ENCODE results near the gene THTPA. TPM values are rescaled to one million over a fixed set of nuclear protein-coding genes. Genes with fewer than 3 reads are reported as not detected.
A peak's percentile ranks its signal among the peaks of the same experiment; 100 is the strongest.
"Not testable (repeated sequence)": the region's sequence is repeated elsewhere in the genome, so short reads cannot be mapped to it uniquely, and the experiment has no call there.

Gene THTPA
- total RNA-seq, 2 donors from 2014 or later, result 11.6 to 19.6 TPM

DNA sequence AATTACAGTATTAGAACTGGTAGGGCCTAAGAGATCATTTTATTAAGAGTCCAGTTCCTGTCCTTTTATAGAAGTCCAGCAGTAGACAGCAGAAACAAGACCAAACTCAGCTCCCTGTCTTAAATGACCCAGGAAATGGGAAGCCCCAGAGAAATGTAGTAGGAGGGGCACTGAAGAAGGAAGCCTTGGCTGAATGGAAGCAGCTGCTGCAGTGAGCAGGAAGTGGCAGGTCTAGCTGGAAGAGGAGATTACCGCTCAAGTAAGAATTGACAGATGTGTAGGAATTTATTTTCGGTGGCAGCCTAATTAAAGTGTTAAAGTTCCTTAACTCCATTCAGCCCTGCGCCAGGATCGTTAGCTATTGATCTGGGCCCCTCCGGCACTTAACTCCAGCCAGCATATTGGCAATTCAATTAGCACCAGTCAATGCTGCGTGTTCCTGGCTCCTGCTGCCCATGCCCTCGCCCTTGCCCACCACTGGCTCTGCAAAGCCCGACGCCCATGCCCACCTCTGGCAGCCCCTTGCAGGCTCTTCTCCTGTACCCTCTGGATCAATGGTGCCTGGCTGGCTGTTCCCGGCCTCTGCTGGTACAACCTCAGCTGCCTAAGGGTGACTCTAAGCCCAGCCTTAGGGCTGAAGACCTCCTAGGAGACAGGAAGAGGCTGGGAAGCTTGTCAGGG lies 25.6 kb upstream of the THTPA start:
- intact Hi-C loops (cut with DNase I), result no loop called here

DNA sequence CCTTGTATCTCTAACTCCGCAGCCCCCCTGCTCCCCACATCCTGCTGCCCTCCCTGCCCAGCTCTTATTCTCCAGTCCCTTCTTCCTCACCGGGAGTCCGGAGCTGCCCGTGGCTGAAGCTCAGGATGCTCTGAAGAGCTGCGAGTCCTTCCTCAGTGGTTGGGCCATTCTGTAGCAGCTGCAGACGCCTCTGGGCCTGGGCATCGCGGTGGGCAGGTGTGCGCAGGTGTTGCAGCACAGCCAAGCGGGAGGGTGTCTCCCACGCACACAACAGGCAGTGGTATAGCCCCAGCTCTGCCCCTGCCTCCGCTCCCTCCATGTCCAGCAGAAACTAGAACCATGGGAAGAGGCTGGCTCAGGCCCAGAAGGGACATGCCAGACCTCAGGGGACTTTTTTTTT lies 24.7 kb upstream of the THTPA start:
- intact Hi-C loops (cut with DNase I), result no loop called here
- peak; percentile 63 for DNase-seq (ENCODE audit: low spot score)

More for the DNA sequence above, 25.6 kb upstream of the THTPA start:
- DNase-seq (ENCODE audit: low spot score), result no peak

DNA sequence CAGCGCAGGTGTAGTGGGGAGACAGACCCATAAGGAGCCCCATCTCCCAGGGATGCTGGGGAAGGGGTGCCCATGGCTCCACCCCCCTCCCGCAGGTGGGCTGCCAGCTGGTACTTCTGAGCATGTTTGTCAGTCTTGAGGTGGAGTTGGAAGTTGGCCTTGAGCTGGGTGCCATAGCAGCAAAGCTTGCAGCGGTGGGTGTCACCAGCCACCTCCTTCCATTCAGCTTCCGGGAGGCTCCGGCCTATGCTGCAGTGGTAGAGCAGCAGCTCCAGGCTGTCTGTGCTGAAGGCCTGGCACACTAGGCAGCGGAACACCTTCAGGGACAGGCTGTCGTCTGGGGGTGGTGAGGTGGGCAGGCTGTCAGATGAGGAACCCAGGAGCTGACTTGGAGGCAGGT lies 23.4 kb upstream of the THTPA start:
- DNase-seq (ENCODE audit: low spot score), result peak; percentile 38
- intact Hi-C loops (cut with DNase I), result loop anchor here in 1 of 2 donors (1.0 kb wide), 1 partner anchor 34 kb away; no protein-coding TSS in a partner anchor

DNA sequence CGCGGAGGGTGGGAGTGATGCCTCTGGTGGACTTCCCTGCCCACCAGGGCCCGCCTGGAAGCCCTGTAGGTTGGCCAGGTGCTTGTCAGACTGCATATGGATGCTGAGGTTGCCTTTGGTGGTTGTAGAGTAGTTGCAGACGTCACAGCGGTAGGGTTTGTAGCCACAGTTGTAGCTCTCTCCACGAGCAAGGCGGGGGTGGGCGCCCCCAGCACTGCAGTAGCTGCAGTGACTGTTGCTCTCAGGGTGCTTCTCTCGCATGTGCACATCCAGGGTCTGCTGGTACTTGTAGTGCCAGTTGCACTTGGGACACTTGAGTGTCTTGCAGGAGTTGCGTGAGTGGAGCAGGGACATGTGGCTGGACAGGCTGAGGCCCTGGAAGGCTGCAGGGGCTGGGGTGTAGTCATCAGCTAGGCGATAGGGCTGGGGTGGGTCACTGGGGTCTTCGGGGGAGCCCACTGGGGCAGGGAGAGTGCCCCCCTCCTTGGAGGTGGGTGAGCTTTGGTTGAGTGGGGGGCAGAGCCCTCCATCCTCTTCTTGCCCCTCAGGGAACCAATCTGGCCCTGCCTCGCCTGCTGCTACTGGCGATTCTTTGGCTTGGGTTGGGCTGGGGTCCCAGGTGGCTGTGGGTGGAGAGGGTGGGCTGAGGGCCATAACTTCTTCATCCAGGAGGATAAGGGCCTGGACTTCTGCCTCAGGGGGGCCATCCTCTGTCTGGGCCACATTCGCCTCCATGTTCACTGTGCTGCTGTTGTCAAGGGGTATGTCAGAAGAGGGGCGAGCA lies 22.2 kb upstream of the THTPA start:
- intact Hi-C loops (cut with DNase I), result no loop called here
- peak; percentile 59 for DNase-seq (ENCODE audit: low spot score)

DNA sequence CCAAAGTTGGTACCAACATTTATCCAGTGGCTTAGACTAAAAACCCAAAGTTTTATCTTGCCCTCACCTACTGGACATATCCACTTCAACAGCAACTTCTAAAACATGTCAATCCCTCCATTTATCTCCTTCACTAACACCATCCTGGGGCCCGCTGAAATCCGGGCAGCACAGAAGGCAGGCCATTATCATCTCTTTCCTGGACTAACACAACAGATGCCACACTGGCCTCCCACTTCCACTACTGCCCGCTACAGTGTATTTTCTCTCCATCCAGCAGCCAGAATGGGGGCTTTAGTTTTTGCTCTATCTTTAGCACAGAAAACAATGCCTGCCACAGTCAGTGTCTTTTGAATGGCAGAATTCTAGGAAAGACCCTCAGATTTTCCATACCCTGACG lies 20.1 kb upstream of the THTPA start:
- no peak for DNase-seq (ENCODE audit: low spot score)
- intact Hi-C loops (cut with DNase I), result no loop called here

DNA sequence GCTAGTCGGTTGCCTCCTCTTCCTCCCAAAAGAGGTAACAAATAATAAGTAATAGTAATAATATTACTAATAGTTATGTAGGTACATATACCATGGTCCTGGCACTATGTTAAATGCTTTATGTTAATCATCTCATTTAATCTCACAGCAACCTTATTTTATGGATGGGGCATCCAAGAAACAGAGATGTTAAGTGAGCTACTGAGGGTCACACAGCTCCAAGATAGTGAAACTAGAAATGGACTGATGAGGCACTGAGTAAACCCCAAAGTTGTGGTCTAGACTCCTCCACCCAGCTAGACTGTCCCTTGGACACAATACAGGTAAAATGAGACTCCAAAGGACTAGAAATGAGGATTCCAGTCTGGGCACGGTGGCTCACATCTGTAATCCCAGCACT lies 19.6 kb upstream of the THTPA start:
- DNase-seq (ENCODE audit: low spot score), result peak; percentile 2
- intact Hi-C loops (cut with DNase I), result no loop called here

DNA sequence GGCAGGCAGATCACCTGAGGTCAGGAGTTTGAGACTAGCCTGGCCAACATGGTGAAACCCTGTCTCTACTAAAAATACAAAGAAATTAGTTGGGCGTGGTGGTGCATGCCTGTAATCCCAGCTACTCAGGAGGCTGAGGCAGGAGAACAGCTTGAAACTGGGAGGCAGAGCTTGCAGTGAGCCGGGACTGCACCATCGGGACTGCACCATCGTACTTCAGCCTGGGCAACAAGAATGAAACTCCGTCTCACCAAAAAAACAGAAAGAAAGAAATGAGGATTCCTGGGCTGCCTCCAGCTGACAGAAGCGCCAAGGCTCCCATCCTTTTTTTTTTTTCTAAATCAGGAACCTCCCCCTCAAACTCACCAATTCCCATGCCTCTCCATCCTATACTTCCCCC lies 19.2 kb upstream of the THTPA start:
- intact Hi-C loops (cut with DNase I), result not testable (repeated sequence)
- peak; percentile 4 for DNase-seq (ENCODE audit: low spot score)

DNA sequence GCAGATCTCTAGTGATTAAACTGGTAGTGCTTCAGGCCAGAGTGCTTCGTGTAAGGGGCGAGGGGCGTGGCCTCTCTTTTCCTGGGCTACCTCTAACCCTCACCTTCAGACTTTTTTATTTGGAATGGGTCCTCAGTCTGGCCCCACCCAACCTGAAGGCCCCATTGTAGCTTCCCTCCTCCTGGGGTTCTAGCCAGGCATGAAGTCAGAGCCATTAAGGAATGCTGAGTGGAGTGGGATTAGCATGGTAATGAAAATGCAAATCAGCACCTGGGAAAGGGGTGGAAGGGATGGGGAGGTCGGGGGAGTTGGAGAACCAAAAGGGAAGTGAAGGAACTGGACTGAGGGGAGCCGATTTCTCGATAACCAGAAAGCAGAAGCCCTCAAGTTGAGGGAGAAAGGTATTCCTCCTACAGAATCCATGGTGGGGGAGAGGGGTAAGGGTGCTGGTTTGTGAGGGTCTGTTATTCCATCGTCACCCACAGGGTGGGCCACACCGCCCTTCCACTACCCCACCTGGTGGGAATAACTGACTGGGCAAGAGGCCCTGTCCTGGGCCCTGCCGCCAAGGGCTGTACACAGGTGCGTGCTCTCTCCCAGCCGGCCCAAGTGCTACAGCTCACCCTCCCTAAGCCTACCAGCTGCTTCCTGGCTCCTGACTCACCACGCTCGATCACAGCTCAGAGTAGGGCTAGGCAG lies 18.6 kb upstream of the THTPA start:
- peak; percentile 49 for DNase-seq (ENCODE audit: low spot score)
- intact Hi-C loops (cut with DNase I), result no loop called here

DNA sequence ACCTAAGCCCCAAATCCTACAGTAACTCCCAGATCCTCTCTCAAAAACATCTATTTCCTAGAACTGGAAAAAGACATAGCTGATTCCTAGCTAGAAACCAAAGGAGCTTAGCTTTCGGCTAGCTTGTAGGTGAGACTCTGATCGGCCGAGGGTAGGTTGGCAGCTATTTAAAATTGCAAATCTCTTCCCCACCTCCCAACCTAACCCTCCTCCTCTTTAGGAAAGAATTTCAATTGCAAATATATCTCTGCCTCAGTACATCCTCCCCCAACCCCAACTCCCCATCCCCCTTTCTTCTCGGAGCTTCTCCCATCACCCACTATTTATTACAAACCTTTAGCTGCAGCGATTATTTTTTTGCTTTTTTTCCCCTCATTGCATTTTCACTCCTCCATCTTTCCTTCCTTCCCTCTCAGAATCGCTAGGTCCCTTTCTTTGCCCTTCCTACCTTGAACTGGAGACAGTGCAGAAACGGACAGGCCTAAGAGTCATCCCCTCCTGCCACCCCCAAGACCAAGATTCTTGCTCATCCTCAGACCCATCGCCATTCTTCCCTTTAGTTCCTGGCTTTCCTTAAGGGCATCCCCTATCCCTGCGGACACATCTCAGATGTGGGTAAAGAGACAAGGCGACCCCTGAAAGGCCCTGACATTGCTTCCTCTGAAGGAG lies 17.9 kb upstream of the THTPA start:
- DNase-seq (ENCODE audit: low spot score), result no peak
- intact Hi-C loops (cut with DNase I), result no loop called here

DNA sequence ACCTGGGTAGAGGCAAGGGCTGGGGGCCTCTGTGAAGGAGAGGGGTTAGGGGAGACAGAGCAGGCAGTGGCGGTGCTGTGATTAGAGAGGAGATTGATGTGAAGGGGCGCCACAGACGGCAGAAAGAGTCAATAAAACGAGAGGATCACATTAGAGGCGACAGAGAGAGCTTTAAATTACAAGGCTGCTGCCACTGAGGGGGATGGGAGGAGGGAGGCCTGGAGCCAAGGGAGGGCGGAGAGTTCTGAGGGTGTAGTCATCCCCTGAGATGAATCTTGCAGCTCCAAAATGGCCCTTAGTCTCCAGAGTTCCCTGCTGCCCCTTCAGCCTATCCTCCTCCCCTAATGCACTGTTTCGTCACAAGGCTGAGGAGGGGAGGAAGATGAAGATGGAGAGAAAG lies 17.3 kb upstream of the THTPA start:
- DNase-seq (ENCODE audit: low spot score), result peak; percentile 83
- intact Hi-C loops (cut with DNase I), result no loop called here

DNA sequence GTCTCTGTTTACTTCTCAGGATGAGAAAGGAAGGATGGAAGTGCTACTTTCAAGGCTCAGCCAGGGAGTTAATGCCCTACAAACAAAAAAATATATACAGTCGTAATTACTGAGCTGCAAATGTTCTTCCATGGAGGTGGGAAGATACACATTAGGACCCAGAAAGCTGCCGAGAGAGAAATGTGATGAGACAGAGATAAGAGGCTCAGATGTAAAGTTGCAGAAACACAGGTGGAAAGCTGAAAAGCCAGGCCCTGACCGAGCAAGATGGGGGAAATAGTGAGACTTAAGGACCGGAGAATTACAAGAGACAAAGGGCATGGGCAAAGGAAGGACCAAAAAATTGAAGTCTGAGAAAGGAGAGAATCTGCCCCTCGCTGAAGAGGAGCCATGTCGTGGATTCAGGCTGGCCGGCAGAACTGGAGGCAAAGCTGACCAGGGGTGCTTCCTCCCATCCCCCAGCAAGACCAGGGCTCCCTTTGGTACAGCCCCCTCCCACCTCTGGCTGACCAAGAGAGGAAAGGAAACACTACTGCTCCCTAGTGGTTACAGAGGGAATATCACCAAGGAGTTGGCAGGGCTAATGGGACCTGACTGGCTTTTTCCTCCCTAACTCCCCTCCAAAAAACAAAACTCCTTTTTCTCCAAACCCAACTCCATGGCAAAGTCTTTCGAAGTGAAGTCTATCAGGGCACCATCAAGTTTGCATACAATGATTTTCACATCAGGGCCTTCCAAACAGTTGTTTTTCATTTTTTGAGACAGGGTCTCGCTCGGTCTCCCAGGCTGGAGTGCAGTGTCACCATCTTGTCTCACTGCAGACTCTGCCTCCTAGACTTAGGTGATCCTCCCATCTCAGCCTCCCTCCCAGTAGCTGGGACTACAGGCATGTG lies 16.6 kb upstream of the THTPA start:
- DNase-seq (ENCODE audit: low spot score), result peak; percentile 48
- intact Hi-C loops (cut with DNase I), result no loop called here

DNA sequence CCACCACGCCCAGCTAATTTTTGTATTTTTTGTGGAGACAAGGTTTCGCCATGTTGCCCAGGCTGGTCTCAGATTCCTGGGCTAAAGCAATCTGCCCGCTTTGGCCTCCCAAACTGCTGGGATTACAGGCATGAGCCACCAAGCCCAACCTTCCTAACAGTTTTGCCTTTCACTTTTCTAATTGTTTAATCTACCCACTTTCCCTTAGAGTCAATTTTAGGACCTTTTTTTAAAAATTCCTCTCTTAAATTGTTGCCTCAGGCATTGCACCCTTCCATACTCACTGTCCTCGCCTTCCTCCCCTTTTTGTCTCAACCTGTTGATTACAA lies 16.0 kb upstream of the THTPA start:
- intact Hi-C loops (cut with DNase I), result no loop called here
- DNase-seq (ENCODE audit: low spot score), result no peak

DNA sequence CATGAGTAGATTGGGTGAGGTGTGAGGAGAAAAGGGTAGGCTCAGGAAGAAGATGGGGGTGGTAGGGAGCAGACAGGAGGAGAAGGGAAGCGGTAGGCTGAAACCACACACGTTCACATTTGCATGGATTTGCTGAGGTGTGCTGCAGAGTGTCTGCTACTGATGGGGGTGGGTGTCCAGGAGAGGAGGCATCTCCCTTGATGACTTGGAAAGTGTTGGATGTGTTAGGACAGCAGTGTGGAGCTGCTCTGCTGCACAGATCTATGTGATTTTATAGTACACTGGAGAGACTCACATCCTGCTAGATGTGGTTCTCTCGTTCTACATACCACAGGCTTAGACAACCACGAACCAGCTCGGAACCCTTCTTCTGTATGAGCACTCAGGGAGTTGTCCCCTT lies 13.8 kb upstream of the THTPA start:
- intact Hi-C loops (cut with DNase I), result no loop called here
- DNase-seq (ENCODE audit: low spot score), result peak; percentile 18

DNA sequence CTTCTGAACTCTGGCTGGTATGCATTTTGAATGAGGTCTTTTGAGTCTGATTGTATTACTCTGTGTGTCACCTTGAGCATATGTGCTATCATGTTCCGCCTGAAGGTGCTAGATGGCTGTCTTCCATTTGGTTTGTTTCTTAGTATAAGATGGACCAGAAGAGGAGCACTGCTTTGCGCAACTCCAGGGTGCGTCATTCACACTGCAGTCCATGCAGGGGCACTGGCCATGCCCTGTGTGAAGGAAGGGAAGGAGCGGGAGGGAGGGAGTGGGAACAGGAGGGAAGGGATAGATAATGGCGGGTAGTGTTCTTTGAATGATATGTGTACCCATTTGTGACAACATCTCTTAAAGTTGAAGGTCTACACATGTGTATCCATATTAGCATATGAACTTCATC lies 12.7 kb upstream of the THTPA start:
- DNase-seq (ENCODE audit: low spot score), result no peak
- intact Hi-C loops (cut with DNase I), result no loop called here

DNA sequence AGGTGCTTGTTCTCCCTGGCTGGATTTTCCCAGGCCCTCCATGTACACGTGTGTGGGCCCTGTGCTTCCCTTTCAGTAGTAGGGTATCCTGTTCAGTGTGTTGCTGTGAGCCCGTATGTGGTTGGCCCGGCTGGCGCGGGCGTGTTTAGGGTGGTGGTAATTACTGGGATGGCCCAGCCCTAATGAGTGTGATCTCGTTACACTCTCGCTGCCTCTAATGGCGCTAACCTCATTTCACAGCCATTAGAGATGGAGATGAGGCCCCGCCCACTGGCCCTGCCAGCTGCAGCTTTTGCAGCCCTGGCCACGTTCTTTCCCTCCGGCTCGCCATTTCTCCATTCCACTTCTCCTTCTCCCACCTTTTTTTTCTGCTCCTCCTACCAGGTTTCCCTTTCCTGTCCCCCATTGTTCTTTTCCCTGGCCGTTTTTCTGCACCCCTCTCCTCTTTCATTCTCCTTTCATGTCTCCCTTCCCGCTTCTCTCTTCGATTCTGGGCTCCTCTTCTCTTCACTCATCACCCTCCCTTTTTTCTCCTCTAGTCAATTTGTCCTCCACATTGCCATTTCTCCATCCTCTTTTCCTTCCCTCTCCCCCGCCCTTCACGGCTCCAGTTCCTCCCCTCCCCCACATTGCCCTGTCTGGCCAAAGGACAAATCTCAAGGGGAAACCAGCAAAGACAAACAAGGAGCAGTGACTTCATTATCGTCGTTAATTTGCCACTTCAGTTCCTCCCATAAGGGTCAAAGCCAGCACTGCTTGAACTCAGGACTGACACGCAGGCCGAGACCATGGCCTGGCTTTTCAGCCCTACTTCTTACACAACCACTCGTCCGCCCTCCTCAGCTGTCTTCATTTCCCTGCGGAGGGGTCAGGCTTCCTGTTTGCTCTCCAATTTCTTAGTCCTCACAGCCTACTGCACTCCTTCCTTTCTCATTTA lies 11.3 kb upstream of the THTPA start:
- intact Hi-C loops (cut with DNase I), result no loop called here
- no peak for DNase-seq (ENCODE audit: low spot score)

DNA sequence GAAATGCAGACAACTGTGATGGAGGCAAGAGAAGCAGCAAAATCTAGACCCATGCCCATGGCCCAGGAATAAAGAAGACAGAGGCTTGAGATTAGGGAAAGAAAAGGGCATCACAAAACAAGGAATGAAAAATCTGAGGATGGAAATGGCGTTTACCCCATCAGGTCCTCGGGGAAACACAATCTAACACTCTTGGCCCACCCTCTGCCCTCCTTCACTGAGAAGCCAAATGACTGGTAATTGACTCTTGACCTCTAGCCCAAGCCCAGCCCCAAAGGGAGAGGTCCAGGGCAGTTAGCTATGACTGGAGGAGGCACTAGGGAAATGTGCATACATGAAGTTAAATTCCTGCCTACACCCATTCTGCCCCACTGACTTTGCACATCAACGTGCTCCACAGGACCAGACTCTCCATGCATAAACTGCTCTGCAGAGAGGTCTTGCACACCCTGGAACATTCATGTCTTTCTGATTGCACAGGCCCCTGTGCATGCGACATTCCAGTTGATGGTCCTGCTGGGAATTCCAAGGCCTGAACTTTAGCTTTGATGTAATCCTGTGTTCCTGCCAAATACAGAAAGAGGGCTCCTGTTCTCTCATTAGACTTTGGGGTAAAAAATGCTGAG lies 10.2 kb upstream of the THTPA start:
- DNase-seq (ENCODE audit: low spot score), result no peak
- intact Hi-C loops (cut with DNase I), result no loop called here

DNA sequence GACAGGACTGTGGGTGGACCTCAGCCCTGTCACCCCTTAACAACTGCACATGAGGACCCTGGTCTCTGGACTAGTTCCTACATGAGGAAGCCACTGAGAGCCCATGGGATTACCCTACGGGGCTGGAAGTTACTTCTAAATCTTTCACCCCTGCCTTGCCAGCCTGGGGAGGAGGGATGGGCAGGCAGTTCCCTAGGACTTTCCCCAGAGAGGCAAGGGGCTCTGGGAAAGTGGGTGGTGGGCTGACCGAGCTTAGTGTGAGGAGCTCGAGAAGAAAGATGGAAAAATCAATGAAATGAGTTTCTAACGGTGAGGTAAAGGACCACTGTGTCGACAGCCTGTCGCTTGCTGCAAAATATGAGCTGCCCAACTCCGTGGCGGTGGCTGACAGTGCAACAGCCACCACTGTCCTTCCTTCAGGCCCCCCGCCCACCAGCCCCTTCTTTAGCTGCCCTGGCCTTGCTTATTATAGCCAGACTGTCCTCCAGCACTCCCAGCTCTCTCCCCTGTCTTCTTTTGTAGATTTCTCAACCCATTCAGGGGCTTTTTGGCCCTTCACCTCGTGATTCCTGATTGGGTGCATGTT lies 9.5 kb upstream of the THTPA start:
- intact Hi-C loops (cut with DNase I), result no loop called here
- DNase-seq (ENCODE audit: low spot score), result no peak
